Inferior parietal cortex (tissue), 1 donor: ENCODE results near the gene RNF150.
"Not testable (repeated sequence)": the region's sequence is repeated elsewhere in the genome, so short reads cannot be mapped to it uniquely, and the experiment has no call there.

Source experiments
- DNase-seq: peaks from one replicate; pipeline ENCODE4 v3.0.0-alpha.2; 2016; ENCODE audit errors: extremely low spot score

RNF150 gene

DNA sequence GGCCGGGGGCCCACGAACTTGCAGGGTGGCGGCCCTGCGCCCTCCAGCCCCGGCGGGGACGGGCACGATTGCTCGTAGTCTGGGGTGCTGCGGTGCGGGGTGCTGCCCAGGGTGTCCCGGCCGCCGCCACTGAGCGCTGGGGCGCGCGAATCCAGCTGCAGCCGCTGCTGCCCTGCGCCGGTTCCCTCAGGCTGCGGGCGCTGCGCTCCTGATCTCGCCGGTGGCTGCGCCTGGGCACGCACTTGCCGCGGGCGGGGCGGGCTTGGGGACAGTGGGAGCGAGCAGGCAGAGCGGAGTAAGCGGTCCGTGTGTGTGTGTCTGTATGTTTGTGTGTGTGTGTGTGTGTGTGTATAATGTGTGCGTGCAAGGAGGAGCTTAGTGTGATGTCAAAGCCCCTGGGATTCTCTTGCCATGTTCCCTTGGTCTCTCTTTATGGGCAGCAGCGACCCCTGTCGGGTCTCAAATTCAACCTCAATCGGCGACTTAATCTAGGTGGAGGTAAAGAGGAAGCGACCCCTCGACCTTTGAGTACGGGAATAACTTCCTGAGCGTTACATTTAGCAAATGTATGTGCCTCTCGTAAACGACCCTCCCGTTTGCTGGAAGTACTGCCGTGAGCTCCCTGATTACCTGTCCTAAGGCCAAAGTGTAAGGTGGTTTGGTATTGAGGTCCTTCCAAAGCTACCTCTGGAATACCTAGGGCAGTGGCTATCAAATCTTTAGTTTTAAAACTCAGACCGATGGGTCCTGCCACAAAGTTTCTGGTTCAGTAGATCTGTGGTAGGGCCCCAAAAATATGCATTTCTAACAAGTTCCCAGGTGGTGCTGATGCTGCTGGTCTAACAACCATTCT, at the start of gene RNF150:
RNF150 (minus strand) TSS at position 324 of the 853 bp plus-strand sequence.
- DNase-seq: peak; percentile 89

- no peak for DNase-seq
These were observed 47.9 kb upstream of the RNF150 start for GRCh38 chr4:141180991-141181761.

GRCh38 chr4:141179474-141180373, 46.5 kb upstream of the RNF150 start:
- DNase-seq: no peak

DNA sequence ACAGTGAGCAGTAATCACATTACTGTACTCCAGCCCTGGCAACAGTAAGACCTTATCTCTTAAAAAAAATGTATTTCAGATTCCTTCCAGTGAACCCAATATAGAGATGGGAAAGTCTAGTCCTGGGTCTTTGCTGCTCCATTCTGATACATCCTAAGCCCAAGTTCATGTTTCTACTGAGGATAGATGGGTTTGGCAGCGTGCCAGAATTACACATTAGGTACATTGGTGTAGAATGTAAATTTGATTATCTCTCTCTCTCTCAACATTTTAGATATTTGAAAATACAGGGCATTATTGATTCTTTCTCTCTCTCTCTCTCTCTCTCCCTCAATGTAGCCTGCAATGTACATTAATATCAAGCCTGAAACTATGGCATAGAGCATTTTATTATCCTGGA, 43.9 kb upstream of the RNF150 start:
- DNase-seq: no peak

- DNase-seq: no peak
These were observed 41.2 kb upstream of the RNF150 start for GRCh38 chr4:141174457-141174856.

DNA sequence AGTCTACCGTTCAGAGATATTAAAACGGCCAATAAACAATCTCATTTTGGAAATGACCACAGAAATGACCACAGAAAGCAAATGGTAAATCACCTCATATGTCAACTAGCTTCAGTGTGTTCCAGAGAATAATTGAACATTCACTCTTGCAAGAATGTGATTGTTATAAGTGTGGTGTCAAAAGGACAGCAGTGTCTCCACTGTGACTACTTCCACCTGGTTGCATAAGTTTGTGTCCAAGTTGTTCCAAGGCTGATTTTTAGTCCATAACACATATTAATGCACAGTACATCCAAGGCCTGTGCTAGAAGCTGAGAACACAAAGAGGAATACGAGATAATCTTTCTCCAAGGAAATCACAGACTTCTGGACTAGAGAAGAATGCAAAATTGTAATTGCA, 37.4 kb upstream of the RNF150 start:
- DNase-seq: no peak

- no peak for DNase-seq
These were observed 36.1 kb upstream of the RNF150 start for GRCh38 chr4:141169391-141169790.

DNA sequence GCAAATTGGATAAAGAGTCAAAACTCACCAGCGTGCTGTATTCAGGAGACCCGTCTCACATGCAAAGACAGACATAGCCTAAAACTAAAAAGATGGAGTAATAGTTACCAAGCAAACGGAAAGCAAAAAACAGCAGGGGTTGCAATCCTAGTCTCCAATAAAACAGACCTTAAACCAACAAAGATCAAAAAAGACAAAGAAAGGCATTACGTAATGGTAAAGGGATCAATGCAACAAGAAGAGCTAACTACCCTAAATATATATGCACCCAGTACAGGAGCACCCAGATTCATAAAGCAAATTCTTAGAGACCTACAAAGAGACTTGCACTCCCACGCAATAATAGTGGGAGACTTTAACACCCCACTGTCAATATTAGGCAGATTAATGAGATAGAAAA, 31.7 kb upstream of the RNF150 start:
- not testable (repeated sequence) for DNase-seq

GRCh38 chr4:141159027-141159426, 25.8 kb upstream of the RNF150 start:
- DNase-seq: no peak

DNA sequence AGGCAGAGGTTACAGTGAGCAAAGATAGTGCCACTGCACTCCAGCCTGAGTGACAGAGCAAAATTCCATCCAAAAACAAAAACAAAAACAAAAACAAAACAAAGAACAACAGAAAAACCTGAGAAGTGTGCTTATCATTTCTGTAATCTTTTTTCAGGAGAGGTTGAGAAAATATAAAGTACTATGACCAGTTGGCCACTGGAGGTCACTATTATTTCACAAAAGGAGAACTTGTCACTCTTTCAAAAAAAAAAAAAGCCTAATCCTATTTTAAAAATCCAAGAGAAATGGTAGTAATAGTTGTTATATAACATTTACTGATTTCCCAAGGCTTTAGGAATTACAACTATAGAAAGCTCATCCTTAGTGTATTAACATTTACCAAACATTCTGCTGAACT, 24.9 kb upstream of the RNF150 start:
- peak; percentile 74 for DNase-seq

GRCh38 chr4:141155586-141155985, 22.3 kb upstream of the RNF150 start:
- no peak for DNase-seq

DNA sequence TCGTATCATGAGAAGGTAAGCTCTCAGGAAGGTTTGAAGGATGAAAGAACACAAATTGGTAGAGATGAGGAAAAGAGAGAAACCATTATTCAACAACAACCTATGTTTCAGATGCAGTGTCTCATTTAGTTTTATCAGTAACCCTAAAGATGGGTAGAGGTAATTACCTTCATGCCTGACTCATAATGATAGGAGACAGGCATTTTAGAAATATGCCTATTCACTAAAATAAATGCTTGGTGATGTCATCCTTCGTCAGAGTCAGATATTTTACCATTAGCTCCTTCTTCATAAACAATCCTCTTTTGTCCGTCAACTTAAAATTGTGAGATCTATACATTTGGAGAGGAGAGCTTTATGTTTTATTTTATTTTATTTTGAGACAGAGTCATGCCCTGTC, 21.5 kb upstream of the RNF150 start:
- no peak for DNase-seq

DNA sequence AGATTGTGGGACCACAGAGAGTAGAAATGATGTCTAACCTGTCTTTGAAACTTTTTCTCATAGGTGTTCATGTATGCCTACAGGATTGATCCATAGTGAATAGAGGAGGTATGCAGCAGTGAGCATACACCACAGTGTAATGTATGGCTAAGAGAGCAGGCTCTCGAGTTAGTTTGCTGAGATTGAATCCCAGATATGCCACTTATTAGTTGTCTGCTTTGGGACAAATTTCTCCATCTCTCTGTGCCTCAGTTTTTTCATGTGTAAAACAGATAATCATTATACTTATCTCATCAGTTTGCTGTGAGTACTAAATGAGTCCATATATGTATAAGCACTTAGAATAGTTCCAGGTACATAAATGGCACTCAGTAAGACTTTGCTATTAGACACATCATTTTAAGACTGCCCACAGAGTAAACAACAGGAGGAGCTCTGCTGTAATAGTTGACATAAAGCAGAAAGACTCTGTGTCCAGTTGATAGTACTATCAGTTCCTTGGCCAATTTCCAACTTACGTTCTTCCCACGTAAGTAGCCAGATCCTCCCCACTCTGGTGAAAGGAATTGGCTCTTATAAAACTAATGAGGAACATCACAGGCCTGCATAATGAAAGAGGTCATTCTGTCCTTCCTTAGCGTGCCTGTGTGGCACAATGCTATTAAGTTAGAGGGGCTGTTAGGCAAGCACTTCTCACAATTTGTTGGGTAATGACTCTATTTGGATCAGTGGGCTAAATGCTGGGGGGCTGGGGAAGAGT, 20.7 kb upstream of the RNF150 start:
- DNase-seq: no peak

- no peak for DNase-seq
These were observed 10.9 kb upstream of the RNF150 start for GRCh38 chr4:141144207-141144606.

DNA sequence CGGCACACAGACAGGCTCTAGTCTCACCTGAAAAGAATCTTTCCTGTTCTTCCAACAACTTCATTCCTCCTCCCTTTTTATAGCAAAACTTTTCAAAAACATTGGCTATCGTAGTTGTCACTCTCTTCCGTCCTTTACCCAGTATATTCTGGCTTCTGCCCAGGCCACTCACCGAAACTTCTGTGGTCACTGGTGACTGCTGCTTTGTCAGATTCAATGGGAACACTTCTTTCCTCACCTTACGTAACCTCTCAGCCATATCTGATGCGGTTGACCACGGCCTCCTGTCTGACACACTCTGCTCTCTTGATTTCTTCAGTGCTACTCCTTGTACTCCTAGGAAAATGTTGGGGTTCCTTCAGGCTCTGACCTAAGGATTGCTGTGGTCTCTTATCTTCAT, 9.2 kb upstream of the RNF150 start:
- DNase-seq: no peak

DNA sequence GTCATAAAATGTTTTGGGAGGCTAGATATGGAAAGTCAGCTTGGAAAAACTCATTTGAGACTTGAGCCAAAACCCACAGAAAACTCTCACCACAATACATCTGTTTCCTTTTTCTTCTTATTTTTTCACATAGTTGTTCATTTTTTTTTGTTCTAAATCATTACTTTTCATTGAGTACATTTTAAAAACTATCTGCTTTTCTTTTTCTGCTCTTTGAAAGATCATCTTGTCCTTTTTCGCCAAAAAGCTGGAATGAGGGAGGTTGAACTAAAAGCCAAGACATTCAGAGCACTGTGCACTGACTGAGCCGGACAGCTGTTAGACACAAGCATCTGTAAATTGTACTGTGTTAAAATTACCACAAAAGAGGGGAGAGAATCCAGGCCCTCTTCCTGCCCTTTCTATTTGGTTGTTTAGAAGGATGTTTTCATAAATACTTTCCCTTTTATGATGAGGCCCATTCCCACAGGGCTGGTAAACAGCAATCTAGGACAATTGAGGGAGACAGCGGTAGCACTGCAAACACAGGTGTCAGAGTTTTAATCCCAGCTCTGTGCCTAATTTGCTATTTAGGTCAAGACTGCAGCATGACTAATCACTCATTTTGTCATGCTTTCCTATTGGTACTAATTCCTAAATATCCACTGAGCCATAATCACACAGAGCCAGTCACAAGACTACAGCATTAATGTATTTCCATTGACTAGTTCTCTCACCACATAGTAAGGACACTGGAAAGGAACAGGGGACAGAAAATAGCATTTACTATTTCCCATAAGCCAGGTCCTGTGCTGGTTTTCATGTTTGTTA, 7.3 kb upstream of the RNF150 start:
- DNase-seq: no peak

GRCh38 chr4:141133999-141134995, 1.0 kb upstream of the RNF150 start:
- no peak for DNase-seq

DNA sequence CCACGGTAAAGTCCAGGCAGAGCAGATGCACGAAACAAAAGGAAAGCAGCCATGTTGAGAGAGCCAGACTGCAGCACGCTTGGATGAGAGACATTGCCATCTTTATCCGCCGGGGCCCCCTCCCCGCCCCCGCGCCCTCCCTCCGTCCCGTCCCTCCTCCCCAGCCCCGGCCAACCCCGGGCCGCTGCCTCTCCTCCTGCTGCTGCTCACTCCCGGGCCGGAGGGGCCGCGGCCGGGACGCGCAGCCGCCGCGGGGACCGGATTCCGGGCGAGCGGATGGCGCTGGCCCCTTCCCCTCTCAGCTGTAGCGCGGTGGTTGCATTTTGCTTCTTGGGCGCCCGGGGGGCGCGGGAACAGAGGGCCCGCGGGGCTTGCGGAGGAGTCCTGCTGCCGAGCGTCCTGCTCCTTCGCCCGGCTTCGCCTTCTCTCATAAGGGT, 542 bp downstream of the RNF150 start:
- no peak for DNase-seq

DNA sequence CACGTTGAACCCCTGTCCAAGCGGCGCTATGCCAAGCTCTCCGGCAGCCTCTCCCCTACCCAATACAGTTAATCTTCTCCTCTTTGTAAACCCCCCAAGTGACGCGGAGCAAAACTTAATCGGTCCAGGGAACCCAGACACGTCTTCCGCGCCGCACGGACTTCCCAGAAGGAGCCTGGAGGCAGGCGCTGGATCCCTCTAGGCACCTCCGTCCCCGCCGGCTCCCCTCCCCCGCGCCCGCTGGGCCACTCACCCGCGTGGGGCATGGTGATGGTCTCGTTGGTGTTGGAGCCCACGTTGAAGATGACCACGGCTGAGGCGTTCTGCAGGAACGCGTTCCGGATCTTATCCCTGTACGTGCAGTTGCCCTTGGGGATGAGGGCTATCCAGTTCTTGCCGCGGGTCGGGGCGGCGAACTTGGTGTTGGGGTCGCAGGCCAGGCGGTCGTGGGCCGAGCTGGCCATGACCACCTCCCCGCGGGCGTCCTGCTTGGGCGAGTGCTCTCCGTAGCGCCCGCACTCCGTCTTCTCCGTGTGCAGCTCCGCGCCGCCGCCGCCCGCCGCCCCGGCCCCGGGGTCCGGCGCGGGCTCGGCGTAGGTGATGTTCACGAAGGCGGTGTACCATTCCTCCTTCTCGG, 1.1 kb downstream of the RNF150 start:
- no peak for DNase-seq
